Measurements from ENCODE around the gene DTNBP1.

GRCh38 chr6:15518878-15519277 is 143.9 kb downstream of the DTNBP1 start:
- TF ChIP-seq POLR2A (IDR thresholded peaks at IDR 0.05): no peak
- no peak for TF ChIP-seq POLR2AphosphoS5 (IDR thresholded peaks at IDR 0.05)
- no peak for TF ChIP-seq CTCF (IDR thresholded peaks at IDR 0.05)
- no peak for TF ChIP-seq EP300 (IDR thresholded peaks at IDR 0.05)
